Spleen (tissue), 11 donors: ENCODE results near the gene IGSF22. TPM values are rescaled to one million over a fixed set of nuclear protein-coding genes. Genes with fewer than 3 reads are reported as not detected.
A peak's percentile ranks its signal among the peaks of the same experiment; 100 is the strongest.

ENCODE experiments used
- DNase-seq: peaks from one replicate; pipeline ENCODE4 v3.0.0-alpha.2; 2020
- H3K27ac ChIP-seq, 8 donors: fragments of 200-600 bp; sonication (generic) in 7 of 8; 1 replicate in 4 of 8; 2 replicates in 4 of 8; pipeline versions ENCODE4 v1.5.0 to v1.8.0; 2016 to 2021; ENCODE audit warnings: inconsistent platforms in 4 of 8, mild to moderate bottlenecking in 4 of 8, moderate library complexity in 1 of 8
- H3K27me3 ChIP-seq, 7 donors: fragments of 200-600 bp; sonication (generic) in 6 of 7; replicated peaks in 1 of 7; 1 replicate in 4 of 7; 2 replicates in 3 of 7; pipeline versions ENCODE4 v1.5.0 to v1.8.0; 2016 to 2021; ENCODE audit warnings: inconsistent platforms in 3 of 7, mild to moderate bottlenecking in 1 of 7
- H3K36me3 ChIP-seq, 6 donors: fragments of 200-600 bp; sonication (generic) in 5 of 6; 1 replicate in 4 of 6; 2 replicates in 2 of 6; pipeline versions ENCODE4 v1.5.0 to v1.8.0; 2016 to 2021; ENCODE audit warnings: inconsistent platforms in 2 of 6
- H3K4me1 ChIP-seq, 6 donors: fragments of 200-600 bp; sonication (generic) in 5 of 6; 1 replicate in 3 of 6; 2 replicates in 3 of 6; pipeline versions ENCODE4 v1.5.0 to v1.8.0; 2016 to 2021; ENCODE audit warnings: inconsistent platforms in 3 of 6
- H3K4me3 ChIP-seq, 8 donors: fragments of 200-600 bp; sonication (generic) in 7 of 8; 1 replicate in 4 of 8; 2 replicates in 4 of 8; pipeline versions ENCODE4 v1.5.0 to v1.8.0; 2016 to 2021; ENCODE audit warnings: inconsistent platforms in 4 of 8, mild to moderate bottlenecking in 4 of 8, moderate library complexity in 2 of 8
- H3K9me3 ChIP-seq, 8 donors: fragments of 200-600 bp; sonication (generic) in 7 of 8; 1 replicate in 4 of 8; 2 replicates in 4 of 8; pipeline versions ENCODE4 v1.5.0 to v1.8.0; 2016 to 2021; ENCODE audit warnings: inconsistent platforms in 4 of 8
- POLR2A ChIP-seq, 3 donors: fragments of 450-650 bp; IDR thresholded peaks; one replicate each; pipeline ENCODE4 v1.5.1; 2017; ENCODE audit warnings: antibody characterized with exemption in 3 of 3, mild to moderate bottlenecking in 1 of 3
- POLR2AphosphoS5 ChIP-seq, 3 donors: sonication (generic); formaldehyde crosslinking; IDR thresholded peaks; one replicate each; pipeline ENCODE4 v1.5.1; 2017; ENCODE audit warnings: antibody characterized with exemption in 3 of 3
- WGBS, 5 donors: extraction: QIAGEN DNeasy Blood & Tissue Kit in 3 of 5; methylation state at CpG; one replicate each; pipeline versions ENCODE4 v1.1.5 to v1.1.7; 2013 to 2018; 5-methylcytosine and 5-hydroxymethylcytosine counted together
- intact Hi-C: fragments of 100-400 bp; cut with DNase I; formaldehyde crosslinking; loops from one replicate; pipeline ENCODE4 v1.15.0; 2023; ENCODE audit warnings: low total_unique reads
- polyA plus RNA-seq, 3 donors: library from polyadenylated mRNA; stranded (reverse); fragments of 200-250 nt; gene quantifications; one replicate each; pipeline ENCODE4 v1.2.1, GENCODE V29; 2013
- total RNA-seq, 7 donors: library from RNA; depleted of rRNA in 3 of 7; stranded (reverse); fragments of >200 nt in 3 of 7; fragmentation: NEBNext Ultra II Directional in 4 of 7; extraction: Animal tissue kit (Norgen Biotek cat#: 25700) in 4 of 7; gene quantifications; one replicate each; pipeline versions ENCODE4 v1.1.0 to v1.2.1, GENCODE V29; 2016 to 2021
- TF ChIP-seq, protein P1 (sequence below), 11 experiments: fragments of 200-600 bp in 7 of 11; fragments of 450-650 bp in 4 of 11; sonication (generic) in 4 of 11; IDR thresholded peaks in 8 of 11; conservative IDR thresholded peaks in 3 of 11; 1 replicate in 7 of 11; 2 replicates in 4 of 11; pipeline versions ENCODE4 v1.4.0 to v1.8.0; 2016 to 2021; ENCODE audit warnings: antibody characterized with exemption in 11 of 11, inconsistent platforms in 4 of 11, mild to moderate bottlenecking in 1 of 11
- donor health status: healthy with polysubstance abuse.
- donor health status: DM: no; HTN: no; CAD: no; lungs with moderate emphysema.
- donor health status: DM: no; HTN: no; CAD: no.
- donor health status: Bipolar disorder and iron deficiency.
- donor health status: healthy.
- donor health status: DM: no; HTN: no; CAD: no.
- donor health status: DM: yes; HTN: yes; CAD: no.

Gene IGSF22
- total and polyA plus RNA-seq, 10 donors = 0.12 to 3.2 (median 0.58) TPM; not detected in 2

DNA sequence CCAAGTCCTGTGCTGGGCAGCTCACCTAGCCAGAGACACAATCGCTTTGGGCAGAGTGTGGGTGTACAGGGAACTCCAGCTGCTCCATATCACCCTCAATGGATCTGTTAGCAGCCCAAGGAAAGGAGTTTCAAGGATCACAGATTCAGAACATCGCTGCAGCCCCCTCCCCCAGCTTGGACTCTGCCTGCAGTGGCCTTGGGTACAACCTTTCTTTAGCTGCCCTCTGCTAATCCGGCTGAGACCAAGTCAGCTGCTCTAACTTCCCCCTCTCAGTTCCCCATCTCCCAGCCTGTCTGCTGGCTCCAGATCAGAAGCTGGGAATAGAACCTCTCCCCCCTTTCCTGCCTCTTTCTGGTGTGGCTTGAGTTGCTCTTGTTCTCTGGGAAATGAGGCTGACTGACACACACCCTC, 26.1 kb downstream of the IGSF22 start:
- intact Hi-C loops = loop anchor here (10.0 kb wide), 1 partner anchor 65 kb away; the partner anchor contains the start of gene SPTY2D1
- peak overlapping the region in 5 of 8 donors; percentile 80 to 91 (median 86) for H3K27ac ChIP-seq
- 23 to 63% (median 55%) methylated on average over 3 of the region's 3 CpGs for WGBS, 5 donors

DNA sequence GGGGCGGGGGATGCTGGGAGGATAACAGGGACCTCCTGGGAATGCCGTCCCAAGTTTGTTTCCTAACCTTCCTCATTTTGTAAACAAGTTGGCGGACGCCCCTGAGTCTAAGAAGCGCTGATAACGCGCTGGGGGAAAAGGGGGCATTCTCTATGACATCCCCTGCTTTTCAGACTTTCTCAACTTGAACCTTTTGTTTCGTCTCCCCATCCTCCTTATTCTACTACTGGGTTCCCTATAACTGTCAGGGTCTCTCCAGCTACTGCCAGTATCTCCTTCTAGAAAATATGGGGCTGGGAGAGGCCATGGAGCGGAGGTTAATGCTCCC, 26.8 kb downstream of the IGSF22 start:
- TF ChIP-seq POLR2AphosphoS5 (IDR thresholded peaks at IDR 0.05) (no peak), POLR2A (IDR thresholded peaks at IDR 0.05) (no peak)
- TF ChIP-seq, protein P1, sequence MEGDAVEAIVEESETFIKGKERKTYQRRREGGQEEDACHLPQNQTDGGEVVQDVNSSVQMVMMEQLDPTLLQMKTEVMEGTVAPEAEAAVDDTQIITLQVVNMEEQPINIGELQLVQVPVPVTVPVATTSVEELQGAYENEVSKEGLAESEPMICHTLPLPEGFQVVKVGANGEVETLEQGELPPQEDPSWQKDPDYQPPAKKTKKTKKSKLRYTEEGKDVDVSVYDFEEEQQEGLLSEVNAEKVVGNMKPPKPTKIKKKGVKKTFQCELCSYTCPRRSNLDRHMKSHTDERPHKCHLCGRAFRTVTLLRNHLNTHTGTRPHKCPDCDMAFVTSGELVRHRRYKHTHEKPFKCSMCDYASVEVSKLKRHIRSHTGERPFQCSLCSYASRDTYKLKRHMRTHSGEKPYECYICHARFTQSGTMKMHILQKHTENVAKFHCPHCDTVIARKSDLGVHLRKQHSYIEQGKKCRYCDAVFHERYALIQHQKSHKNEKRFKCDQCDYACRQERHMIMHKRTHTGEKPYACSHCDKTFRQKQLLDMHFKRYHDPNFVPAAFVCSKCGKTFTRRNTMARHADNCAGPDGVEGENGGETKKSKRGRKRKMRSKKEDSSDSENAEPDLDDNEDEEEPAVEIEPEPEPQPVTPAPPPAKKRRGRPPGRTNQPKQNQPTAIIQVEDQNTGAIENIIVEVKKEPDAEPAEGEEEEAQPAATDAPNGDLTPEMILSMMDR (IDR thresholded peaks at IDR 0.05 in 8 of 11, conservative IDR thresholded peaks at IDR 0.05 in 3 of 11) = no peak
- H3K4me1 ChIP-seq = peaks cover 4 to 31% (median 23%) of the 10 kb centered on the region in 6 donors
- peak overlapping the region in 7 of 8 donors; percentile 78 to 91 (median 85) for H3K27ac ChIP-seq
- 12 to 32% (median 15%) methylated on average over 7 to 9 of the region's 9 CpGs for WGBS, 5 donors
- no peak for DNase-seq
- H3K27me3 ChIP-seq = peaks cover 0 to 12% (median 0%) of the 10 kb centered on the region in 7 donors
- H3K4me3 ChIP-seq = peak overlapping the region; percentile 70 to 91 (median 87)
- no peaks in the 10 kb centered on the region for H3K9me3 ChIP-seq
- peaks cover 0 to 20% (median 0%) of the 10 kb centered on the region in 6 donors for H3K36me3 ChIP-seq
- intact Hi-C loops = loop anchor here (10.0 kb wide), 1 partner anchor 64 kb away; the partner anchor contains the start of gene SPTY2D1

More for the DNA sequence above, 26.1 kb downstream of the IGSF22 start:
- no peak for DNase-seq
- peak overlapping the region; percentile 70 to 91 (median 87) for H3K4me3 ChIP-seq
- H3K27me3 ChIP-seq = peaks cover 0 to 12% (median 0%) of the 10 kb centered on the region in 7 donors
- H3K36me3 ChIP-seq = peaks cover 0 to 20% (median 0%) of the 10 kb centered on the region in 6 donors
- no peaks in the 10 kb centered on the region for H3K9me3 ChIP-seq
- TF ChIP-seq POLR2A (IDR thresholded peaks at IDR 0.05) (no peak), POLR2AphosphoS5 (IDR thresholded peaks at IDR 0.05) (no peak)
- TF ChIP-seq, protein P1 (IDR thresholded peaks at IDR 0.05 in 8 of 11, conservative IDR thresholded peaks at IDR 0.05 in 3 of 11) = no peak
- peaks cover 4 to 33% (median 23%) of the 10 kb centered on the region in 6 donors for H3K4me1 ChIP-seq

DNA sequence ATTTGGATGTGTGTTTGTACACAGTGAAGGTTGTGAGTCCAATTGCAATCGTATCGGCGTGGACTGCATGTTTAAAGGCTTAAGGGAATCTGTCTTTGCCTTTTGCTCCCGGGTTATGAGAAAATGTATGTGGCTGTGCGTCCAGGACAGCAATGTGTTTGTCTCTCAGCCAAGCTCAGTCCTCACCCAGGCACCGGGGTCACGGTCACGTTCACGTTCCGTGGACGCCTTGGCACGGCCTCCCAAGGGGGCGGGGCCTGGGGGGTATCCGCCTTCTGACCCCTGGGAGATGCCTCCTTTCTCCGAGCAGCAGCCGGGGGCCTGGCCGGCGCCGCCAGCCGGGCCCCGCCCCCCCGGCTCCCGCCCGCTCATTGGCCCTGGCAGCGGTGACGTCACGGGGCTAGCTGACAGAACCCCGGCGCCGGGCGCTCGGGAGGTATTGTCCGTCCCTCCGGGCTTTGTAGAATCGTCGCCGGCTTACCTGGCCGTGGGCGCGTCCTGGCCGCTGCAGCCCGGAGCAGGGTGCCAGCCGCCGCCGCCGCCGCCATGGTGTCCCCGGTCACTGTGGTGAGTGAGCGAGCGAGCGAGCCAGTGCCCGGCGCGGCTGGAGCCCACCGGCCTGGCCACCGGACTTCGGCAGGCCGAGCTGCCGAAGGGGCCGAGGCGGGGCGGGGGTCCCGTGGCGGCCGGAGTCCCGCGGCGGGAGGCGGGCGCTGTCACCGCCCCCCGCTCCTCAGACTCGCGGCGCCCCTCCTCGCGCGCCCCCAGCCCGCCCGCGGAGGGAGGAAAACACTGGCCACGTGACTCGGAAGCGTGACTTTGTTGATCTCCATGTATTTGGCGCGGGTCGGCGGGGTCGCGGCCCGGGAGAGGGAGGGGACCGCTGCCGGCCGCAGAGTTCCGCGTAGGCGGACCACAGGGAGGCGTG, 27.4 kb downstream of the IGSF22 start, which contains the start of gene TMEM86A:
TMEM86A (plus strand) TSS at position 439 of the 928 bp plus-strand sequence; CDS start at position 547, 108 bp downstream.
- Histone ChIP-seq H3K36me3 (peaks cover 0 to 20% (median 0%) of the 10 kb centered on the region in 6 donors), H3K9me3 (no peaks in the 10 kb centered on the region), H3K27me3 (peaks cover 0 to 12% (median 0%) of the 10 kb centered on the region in 7 donors), H3K4me1 (peaks cover 4 to 31% (median 23%) of the 10 kb centered on the region in 6 donors), H3K4me3 (peak within 1 kb of the TSS; percentile 70 to 91 (median 87)), H3K27ac (peak within 1 kb of the TSS; percentile 27 to 91 (median 82))
- peak; percentile 98 for DNase-seq
- intact Hi-C loops = loop anchor here (10.0 kb wide), 1 partner anchor 64 kb away; the partner anchor contains the start of gene SPTY2D1
- WGBS, 5 donors = 1 to 3% (median 1%) methylated on average over 32 to 98 of the region's 98 CpGs
- TF ChIP-seq, protein P1 (IDR thresholded peaks at IDR 0.05 in 8 of 11, conservative IDR thresholded peaks at IDR 0.05 in 3 of 11) = no peak
- TF ChIP-seq POLR2AphosphoS5 (IDR thresholded peaks at IDR 0.05) = peak; percentile 81 to 87 (median 87)
- TF ChIP-seq POLR2A (IDR thresholded peaks at IDR 0.05) = peak in 1 of 3 donors; percentile 7
